H1 (cell line): ENCODE results near the gene NAGS. TPM values are rescaled to one million over a fixed set of nuclear protein-coding genes. Genes with fewer than 3 reads are reported as not detected.

Experiments used
- ASH2L ChIP-seq: fragments of 200-600, 300-600 bp; sonication (generic); IDR thresholded peaks from one replicate; pipeline ENCODE4 v1.7.1; 2017; ENCODE audit warnings: low read length
- BCL11A ChIP-seq, 2 experiments: IDR thresholded peaks; one replicate each; pipeline ENCODE4 v1.6.1; 2011; ENCODE audit warnings: low read depth in 2 of 2, low read length in 2 of 2, mild to moderate bottlenecking in 2 of 2
- CBX5 ChIP-seq: fragments of 300-800, 300-1000 bp; sonication (generic); IDR thresholded peaks from 2 replicates; pipeline ENCODE4 v1.7.1; 2016; ENCODE audit warnings: antibody characterized with exemption, low read length, low read depth
- CHD2 ChIP-seq: IDR thresholded peaks from 2 replicates; pipeline ENCODE4 v1.6.1; 2012; ENCODE audit warnings: low read length, improper control_type of control experiment
- CREB1 ChIP-seq: IDR thresholded peaks from 2 replicates; pipeline ENCODE4 v1.6.1; 2012; ENCODE audit warnings: inconsistent platforms
- CTBP2 ChIP-seq: IDR thresholded peaks from 2 replicates; pipeline ENCODE4 v1.7.0; 2011; ENCODE audit warnings: borderline replicate concordance, mild to moderate bottlenecking, moderate library complexity, mixed read lengths, low read length; ENCODE audit not compliant: insufficient read depth, insufficient read length
- CTCF ChIP-seq, 3 experiments: IDR thresholded peaks; 1 replicate in 2 of 3; 2 replicates in 1 of 3; pipeline versions ENCODE4 v1.5.1 to v1.6.1; 2011; ENCODE audit warnings: low read length in 3 of 3, mild to moderate bottlenecking in 3 of 3, inconsistent platforms in 2 of 3, low read depth in 1 of 3, moderate library complexity in 1 of 3; ENCODE audit not compliant: insufficient read depth in 1 of 3; ENCODE audit errors: control extremely low read depth in 1 of 3
- E2F6 ChIP-seq: IDR thresholded peaks from 2 replicates; pipeline ENCODE4 v1.6.1; 2012; ENCODE audit warnings: inconsistent platforms
- EZH2 ChIP-seq: fragments of 200-600 bp; sonication (generic); IDR thresholded peaks from 2 replicates; pipeline ENCODE4 v1.7.1; 2012; ENCODE audit warnings: low read depth, mild to moderate bottlenecking, moderate library complexity, low read length, inconsistent platforms; ENCODE audit not compliant: severe bottlenecking
- GABPA ChIP-seq: IDR thresholded peaks from 2 replicates; pipeline ENCODE4 v1.6.1; 2011; ENCODE audit warnings: mild to moderate bottlenecking, low read length, moderate library complexity, borderline replicate concordance; ENCODE audit not compliant: insufficient read depth
- HDAC6 ChIP-seq: IDR thresholded peaks from one replicate; pipeline ENCODE4 v1.7.1; 2012; ENCODE audit warnings: low read depth, mild to moderate bottlenecking, inconsistent platforms, low read length, moderate library complexity
- KDM4A ChIP-seq: IDR thresholded peaks from one replicate; pipeline ENCODE4 v1.7.1; 2012; ENCODE audit warnings: low read depth, mild to moderate bottlenecking, moderate library complexity, low read length, inconsistent platforms; ENCODE audit not compliant: severe bottlenecking
- POLR2AphosphoS5 ChIP-seq: IDR thresholded peaks from 2 replicates; pipeline ENCODE4 v1.6.1; 2011; ENCODE audit warnings: low read depth, low read length
- RAD21 ChIP-seq, 2 experiments: IDR thresholded peaks in 1 of 2; conservative IDR thresholded peaks in 1 of 2; 2 replicates each; pipeline ENCODE4 v1.6.1; 2011; ENCODE audit warnings: low read depth in 2 of 2, low read length in 2 of 2, improper control_type of control experiment in 1 of 2, inconsistent platforms in 1 of 2, mild to moderate bottlenecking in 1 of 2, moderate library complexity in 1 of 2
- RBBP5 ChIP-seq: IDR thresholded peaks from 2 replicates; pipeline ENCODE4 v1.7.1; 2012; ENCODE audit warnings: low read depth, mild to moderate bottlenecking, inconsistent platforms, low read length, moderate library complexity, borderline replicate concordance
- RNF2 ChIP-seq: fragments of 200-900, 300-1000 bp; sonication (generic); IDR thresholded peaks from 2 replicates; pipeline ENCODE4 v1.7.1; 2016; ENCODE audit warnings: borderline replicate concordance, low read depth, mild to moderate bottlenecking, antibody characterized with exemption, low read length; ENCODE audit not compliant: poor library complexity, severe bottlenecking; ENCODE audit errors: missing control alignments
- TAF1 ChIP-seq: IDR thresholded peaks from 2 replicates; pipeline ENCODE4 v1.6.1; 2011; ENCODE audit warnings: mild to moderate bottlenecking, low read depth, low read length
- TAF7 ChIP-seq: optimal IDR thresholded peaks from 2 replicates; pipeline ENCODE3; 2011; ENCODE audit warnings: low read depth, mild to moderate bottlenecking, inconsistent platforms, low read length, moderate library complexity, borderline replicate concordance
- TCF12 ChIP-seq: IDR thresholded peaks from 2 replicates; pipeline ENCODE4 v1.6.1; 2011; ENCODE audit warnings: low read depth, mild to moderate bottlenecking, low read length
- ZNF274 ChIP-seq: IDR thresholded peaks from 2 replicates; pipeline ENCODE4 v1.7.0; 2012; ENCODE audit warnings: low read length, borderline replicate concordance; ENCODE audit errors: extremely low read depth
- polyA plus RNA-seq, 7 experiments: library from polyadenylated mRNA; depleted of rRNA in 3 of 7; stranded (reverse) in 5 of 7; unstranded in 2 of 7; fragments of >200 nt in 5 of 7; fragments of 200-250 nt in 2 of 7; gene quantifications; 1 replicate in 5 of 7; 2 replicates in 1 of 7; 4 replicates in 1 of 7; pipeline versions ENCODE4 v1.2.1 to v1.2.3, GENCODE V29; 2011 to 2013; ENCODE audit warnings: missing spikeins in 2 of 7, mixed read lengths in 2 of 7
- total RNA-seq: library from RNA; stranded (reverse); fragmentation: NEBNext Ultra II Directional; extraction: Animal tissue kit (Norgen Biotek cat#: 25700); gene quantifications from 2 replicates; pipeline ENCODE4 v1.2.1, GENCODE V29; 2021

The NAGS gene
- total and polyA plus RNA-seq, 2 of the 8 experiments (the other 6 are each of a cell fraction or from before 2014, with no cell fraction given) = 4.0 to 5.1 TPM

GRCh38 chr17:44005527-44006271, 1.3 kb downstream of the NAGS start (continued):
- TF ChIP-seq CTCF (IDR thresholded peaks at IDR 0.05; ENCODE audit: control extremely low read depth in 1 of 3, insufficient read depth in 1 of 3, low read depth in 1 of 3, low read length in 3 of 3) (peak; percentile 48 to 71 (median 62)), BCL11A (IDR thresholded peaks at IDR 0.05; ENCODE audit: low read depth in 2 of 2, low read length in 2 of 2) (no peak), CHD2 (no peak), ASH2L (no peak), GABPA (no peak), TAF1 (peak; percentile 53; the same call in 1 of the 2 replicates), RAD21 (IDR thresholded peaks at IDR 0.05 in 1 of 2, conservative IDR thresholded peaks at IDR 0.05 in 1 of 2; ENCODE audit: low read depth in 2 of 2, low read length in 2 of 2) (peak in 1 of 2 experiments; percentile 44; a peak in 2 of 4 replicates), RBBP5 (peak; percentile 40; the same call in 1 of the 2 replicates), CBX5 (no peak), E2F6 (peak; percentile 55; the same call in 1 of the 2 replicates), CREB1 (peak; percentile 66), EZH2 (peak; percentile 2), RNF2 (no peak), TCF12 (no peak), CTBP2 (no peak), TAF7 (peak; percentile 28), HDAC6 (no peak), ZNF274 (no peak), KDM4A (peak; percentile 14), POLR2AphosphoS5 (no peak; the same call in 1 of the 2 replicates)
